ENCODE measurements around the gene CRIP2.

CRIP2 gene

GRCh38 chr14:105474483-105475268, at the start of gene CRIP2:
TSS of gene CRIP2 (plus strand) at chr14:105474821. CDS start at chr14:105474863, 42 bp downstream.
- no peak for DNase-seq

GRCh38 chr14:105424861-105425260, 49.8 kb upstream of the CRIP2 start:
- no peak for DNase-seq

GRCh38 chr14:105425823-105426247, 48.8 kb upstream of the CRIP2 start:
- no peak for DNase-seq

- DNase-seq: no peak
Measured at GRCh38 chr14:105426416-105427130, 48.0 kb upstream of the CRIP2 start.

- DNase-seq: no peak
Measured at GRCh38 chr14:105427412-105427811, 47.2 kb upstream of the CRIP2 start.

GRCh38 chr14:105427936-105428485, 46.6 kb upstream of the CRIP2 start:
- DNase-seq: no peak

GRCh38 chr14:105430042-105430441, 44.6 kb upstream of the CRIP2 start:
- no peak for DNase-seq

GRCh38 chr14:105430565-105430964, 44.1 kb upstream of the CRIP2 start:
- no peak for DNase-seq

- DNase-seq: no peak
Measured at GRCh38 chr14:105431256-105431655, 43.4 kb upstream of the CRIP2 start.

- no peak for DNase-seq
Measured at GRCh38 chr14:105432657-105433056, 42.0 kb upstream of the CRIP2 start.

GRCh38 chr14:105433161-105433605, 41.4 kb upstream of the CRIP2 start:
- DNase-seq: no peak

- no peak for DNase-seq
Measured at GRCh38 chr14:105436402-105436801, 38.2 kb upstream of the CRIP2 start.

GRCh38 chr14:105436891-105437722, 37.5 kb upstream of the CRIP2 start:
- no peak for DNase-seq

GRCh38 chr14:105437723-105438500, 36.7 kb upstream of the CRIP2 start:
- no peak for DNase-seq

- DNase-seq: no peak
Measured at GRCh38 chr14:105439179-105439578, 35.4 kb upstream of the CRIP2 start.

- DNase-seq: no peak
Measured at GRCh38 chr14:105439710-105440553, 34.7 kb upstream of the CRIP2 start.

GRCh38 chr14:105440554-105440900, 34.1 kb upstream of the CRIP2 start:
- no peak for DNase-seq

GRCh38 chr14:105440992-105441391, 33.6 kb upstream of the CRIP2 start:
- no peak for DNase-seq

- DNase-seq: no peak
Measured at GRCh38 chr14:105442125-105442524, 32.5 kb upstream of the CRIP2 start.

- no peak for DNase-seq
Measured at GRCh38 chr14:105442834-105443233, 31.8 kb upstream of the CRIP2 start.

GRCh38 chr14:105444859-105445258, 29.8 kb upstream of the CRIP2 start:
- DNase-seq: no peak
